Renal cortical epithelial cell (primary cell): ENCODE measurements around the gene DUS1L. TPM values are rescaled to one million over a fixed set of nuclear protein-coding genes. Genes with fewer than 3 reads are reported as not detected.

Experiments used
- DNase-seq: peaks from one replicate; pipeline ENCODE4 v3.0.0-alpha.2; 2011; ENCODE audit warnings: low read depth
- total RNA-seq: library from RNA; depleted of rRNA; stranded (reverse); fragments of >200 nt; gene quantifications from 2 replicates; pipeline ENCODE4 v1.2.3, GENCODE V29; 2014

The DUS1L gene
- total RNA-seq, 1 donor from 2014 or later = 66.3 TPM

DNA sequence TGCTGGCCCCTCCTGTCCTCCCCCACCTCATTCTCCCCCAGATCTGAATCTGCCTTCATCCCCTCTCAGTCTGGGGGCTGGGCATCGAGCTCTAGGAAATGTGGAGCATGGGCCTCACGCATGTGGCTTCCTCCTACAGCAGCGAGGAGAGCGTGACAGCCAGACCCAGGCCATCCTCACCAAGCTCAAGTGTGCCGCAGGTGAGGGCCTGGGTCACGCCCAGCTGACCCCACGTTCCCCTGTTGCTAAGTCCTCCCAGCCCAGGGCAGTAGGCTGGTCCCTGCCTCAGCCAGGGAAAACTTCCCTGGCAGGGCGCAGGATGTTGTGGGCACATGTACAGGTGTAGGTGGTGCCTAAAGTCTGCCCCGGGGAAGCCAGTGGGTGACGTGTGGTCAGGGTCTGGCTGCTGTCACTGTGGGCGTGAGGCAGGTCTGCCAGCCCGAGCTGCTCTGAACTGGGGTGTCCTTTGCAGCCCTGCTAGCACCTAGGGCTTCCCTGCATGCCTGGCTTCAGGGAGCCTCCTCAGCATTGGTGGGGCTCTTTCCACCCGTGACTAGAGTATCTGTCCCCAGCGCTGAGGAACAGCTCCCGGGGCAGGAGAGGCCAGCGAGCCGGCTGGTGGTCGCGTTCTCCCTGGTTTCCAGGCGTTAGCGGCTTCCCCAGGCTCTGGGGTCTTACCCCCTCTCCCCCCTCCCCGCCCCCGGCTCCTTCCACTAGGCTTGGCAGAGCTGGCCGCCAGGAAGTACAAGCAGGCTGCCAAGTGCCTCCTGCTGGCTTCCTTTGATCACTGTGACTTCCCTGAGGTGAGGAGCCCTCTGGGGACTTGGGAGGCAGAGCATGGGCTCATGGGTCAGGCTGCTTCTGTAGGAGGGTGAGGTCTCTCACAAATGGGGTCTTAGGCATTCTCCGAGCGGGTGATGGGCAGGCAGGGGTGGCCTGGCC is 10.3 kb downstream of the DUS1L start:
- DNase-seq = no peak

DNA sequence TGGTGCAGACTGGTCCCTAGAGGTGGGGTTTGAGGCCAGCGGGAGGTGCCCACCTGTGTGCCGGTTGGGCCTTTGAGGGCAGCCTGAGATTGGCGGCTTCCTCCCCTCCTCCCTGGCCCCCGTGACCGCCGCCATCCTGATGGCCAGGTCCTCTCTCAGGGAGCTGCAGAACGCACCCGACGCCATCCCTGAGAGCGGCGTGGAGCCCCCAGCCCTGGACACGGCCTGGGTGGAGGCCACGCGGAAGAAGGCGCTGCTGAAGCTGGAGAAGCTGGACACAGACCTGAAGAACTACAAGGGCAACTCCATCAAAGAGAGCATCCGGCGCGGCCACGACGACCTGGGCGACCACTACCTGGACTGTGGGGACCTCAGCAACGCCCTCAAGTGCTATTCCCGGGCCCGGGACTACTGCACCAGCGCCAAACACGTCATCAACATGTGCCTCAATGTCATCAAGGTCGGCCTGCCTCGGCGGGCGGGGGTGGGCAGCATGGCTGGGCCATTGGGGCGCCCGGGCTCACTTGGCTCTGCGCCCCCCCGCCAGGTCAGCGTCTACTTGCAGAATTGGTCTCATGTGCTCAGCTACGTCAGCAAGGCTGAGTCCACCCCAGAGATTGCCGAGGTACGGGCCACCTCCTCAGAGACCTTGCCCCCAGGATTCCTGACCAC is 11.1 kb downstream of the DUS1L start:
- DNase-seq = no peak

DNA sequence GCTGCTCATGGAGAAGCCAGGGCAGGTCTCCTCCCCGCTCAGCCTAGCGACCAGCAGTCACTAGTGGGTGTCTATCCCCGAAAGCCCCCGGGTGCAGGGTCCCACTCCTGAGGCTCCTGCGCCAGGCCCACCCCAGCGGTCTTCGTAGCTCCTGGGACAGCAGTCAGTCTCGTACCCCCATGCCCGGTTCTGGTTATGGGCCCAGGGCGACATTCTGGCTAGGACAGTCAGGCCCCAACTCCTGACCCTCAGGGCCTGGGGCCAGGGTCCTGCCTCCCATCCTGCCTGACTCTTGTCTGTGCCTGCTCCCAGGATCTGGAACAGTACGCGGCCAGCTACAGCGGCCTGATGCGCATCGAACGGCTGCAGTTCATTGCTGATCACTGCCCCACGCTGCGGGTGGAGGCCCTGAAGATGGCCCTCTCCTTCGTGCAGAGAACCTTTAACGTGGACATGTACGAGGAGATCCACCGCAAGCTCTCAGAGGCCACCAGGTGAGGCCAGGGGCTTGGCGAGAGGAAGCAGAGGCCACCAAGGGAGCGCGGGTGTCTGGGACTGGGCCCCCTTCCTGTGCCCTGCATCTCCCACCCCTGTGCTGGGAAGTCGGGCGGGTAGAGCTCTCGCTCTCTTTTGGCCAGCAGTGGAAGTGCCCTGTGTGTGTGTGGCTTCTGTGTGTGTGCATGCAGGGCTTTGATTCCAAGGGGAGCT is 11.9 kb downstream of the DUS1L start:
- DNase-seq = no peak

DNA sequence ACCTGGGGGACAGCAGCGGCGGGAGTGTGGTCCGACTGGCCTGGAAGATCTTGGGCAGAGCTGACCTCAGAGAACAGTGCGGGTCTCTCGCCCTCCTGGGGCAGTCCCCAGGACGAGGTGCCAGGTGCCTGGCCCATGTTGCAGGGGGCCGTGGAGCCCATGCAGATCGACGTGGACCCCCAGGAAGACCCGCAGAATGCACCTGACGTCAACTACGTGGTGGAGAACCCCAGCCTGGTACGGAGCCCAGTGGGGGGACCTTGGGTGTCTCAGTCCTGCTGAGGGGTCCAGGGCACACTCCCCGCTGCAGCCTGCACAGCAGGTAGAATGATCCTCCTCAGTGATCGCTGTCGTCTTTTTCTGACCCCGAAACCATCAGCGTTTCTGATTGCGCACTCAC is 12.5 kb downstream of the DUS1L start:
- DNase-seq = no peak

DNA sequence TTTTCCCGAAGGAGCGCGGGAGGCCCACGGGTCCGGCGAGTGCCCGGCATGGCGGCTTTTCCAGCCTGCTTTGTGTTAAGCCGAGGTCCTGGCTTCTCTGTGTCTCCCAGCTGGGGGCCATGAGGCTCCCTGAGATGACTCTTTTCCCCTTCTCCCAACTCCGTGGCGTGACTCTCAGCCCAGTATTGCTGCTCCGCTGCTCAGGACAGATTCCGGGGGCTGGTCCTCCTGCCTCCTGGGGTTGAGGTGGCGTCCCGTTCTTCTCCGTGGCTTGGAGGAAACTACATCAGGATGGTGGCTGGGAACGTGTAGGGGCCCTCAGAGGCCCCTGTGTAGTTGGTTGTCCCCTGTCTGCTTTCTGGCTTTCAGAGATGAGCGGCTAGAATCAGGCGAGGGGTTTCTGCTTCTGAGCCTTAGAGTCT is 13.0 kb downstream of the DUS1L start:
- no peak for DNase-seq

DNA sequence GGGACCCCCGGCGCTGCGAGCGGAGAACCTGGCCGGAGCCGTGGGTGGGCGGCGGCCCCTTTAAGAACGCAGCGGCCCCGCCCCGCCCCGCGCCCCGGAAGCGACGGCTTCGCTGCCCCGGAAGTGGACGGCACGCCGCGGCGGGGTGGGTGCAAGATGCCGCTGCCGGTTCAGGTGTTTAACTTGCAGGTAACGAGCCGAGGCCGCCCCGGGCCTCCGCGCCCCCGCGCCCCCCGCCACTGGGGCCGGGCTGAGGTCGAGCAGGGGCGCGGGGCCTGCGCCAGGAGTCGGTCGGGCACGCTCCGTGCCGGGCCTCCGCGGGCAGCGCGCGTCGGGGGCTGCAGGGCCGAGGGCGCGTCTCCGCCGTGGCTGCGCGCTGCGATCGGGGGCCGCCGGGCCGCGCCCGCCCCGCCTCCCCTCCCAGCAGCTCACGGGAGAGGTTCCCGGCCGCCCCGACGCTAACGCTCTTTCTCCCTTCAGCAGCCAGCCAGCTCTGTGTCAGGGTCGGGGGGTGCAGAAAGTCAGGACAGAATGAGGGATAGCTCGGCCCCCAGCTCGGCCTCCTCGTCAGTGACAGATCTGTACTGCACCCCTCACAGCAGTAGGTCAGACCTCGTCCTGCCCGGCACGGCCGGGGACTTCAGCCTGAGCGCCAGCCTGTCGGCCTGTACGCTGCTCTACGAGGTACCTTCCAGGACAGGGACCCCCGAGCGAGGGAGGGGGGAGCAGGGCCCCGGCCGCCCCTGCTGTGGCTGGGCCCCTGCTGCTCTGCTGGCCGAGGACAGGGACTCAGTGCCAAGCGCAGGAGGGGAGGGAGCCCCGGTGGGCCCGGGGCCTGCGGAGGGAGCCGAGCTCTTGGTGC is 13.6 kb downstream of the DUS1L start, which contains the start of the genes GPS1 and RFNG:
Gene GPS1, plus strand, starts transcription at position 123 of the 862 bp plus-strand sequence. Its CDS starts 34 bp downstream, at position 157.
Gene RFNG, minus strand, starts transcription at position 36 of the 862 bp plus-strand sequence. CDS start 45 bp downstream, outside the sequence.
- peak; percentile 13 for DNase-seq

DNA sequence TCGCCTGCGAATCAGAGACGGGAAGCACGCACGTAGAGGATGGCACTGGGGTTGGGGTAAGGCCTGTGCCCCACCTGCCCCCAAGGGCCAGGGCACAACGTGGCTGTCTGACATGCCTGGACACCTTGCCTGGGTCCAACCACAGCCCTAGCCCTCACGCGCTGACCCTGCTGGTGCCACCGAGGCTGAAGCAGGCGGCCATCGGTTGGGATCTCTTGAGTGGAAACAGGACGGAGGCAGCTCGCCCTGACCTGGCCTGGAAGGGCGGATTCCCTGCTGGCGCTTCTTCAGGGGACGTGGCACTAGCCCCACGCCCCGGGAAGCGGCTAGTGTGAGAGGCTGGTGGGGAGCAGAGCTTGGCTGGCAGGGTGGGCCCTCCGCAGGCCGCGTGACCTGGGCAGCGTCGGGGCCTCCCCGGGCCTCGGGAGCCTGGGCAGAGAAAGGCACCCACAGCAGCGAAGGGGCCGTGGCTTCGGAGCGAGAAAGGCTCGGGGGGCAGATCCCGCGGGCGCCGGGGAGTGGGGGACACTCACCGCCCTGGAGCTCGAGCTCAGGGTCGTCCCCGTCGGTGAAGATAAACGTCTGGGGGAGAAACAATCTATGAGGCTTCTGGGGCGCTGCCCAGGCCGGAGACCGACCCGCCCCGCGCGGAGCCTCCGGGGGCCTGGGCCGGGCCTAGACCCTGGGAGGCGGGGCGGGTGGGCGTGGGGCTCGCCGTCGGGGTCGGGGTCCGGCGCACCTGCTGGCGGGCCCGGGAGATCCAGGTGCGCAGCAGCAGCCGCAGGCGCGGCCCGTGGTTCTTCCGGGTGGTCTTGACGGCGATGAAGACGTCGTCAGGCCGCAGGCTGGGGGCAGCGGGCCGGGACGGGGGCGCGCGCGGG is 14.6 kb downstream of the DUS1L start:
- no peak for DNase-seq

DNA sequence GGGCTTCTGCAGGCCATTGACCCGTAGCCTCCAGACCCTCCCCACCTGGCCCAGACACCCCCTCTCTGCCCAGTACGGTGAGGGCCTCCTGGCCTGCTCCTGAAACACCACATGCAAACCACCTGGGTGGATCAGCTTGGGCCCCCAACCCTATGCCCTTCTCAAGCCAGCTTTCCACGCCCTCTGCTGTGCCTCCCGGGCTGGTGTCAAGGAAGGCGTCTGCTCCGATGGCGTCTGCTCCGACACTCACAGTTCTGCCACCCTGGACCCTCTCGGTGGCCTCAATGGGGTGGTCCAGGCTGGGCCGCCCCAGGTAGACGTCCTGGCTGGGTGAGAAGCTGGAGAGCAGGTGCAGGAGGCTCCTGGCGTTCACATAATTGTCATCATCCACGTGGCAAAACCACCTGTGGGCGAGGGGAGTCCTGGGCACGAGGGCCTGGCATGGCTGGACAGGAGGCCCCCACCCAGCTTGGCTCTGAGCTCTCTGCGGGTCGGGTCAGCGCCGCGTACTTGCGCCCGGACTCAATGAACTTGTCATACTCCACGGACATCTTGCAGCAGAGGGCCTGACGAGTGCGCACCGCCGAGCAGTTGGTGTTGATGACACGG is 15.3 kb downstream of the DUS1L start:
- DNase-seq = no peak

DNA sequence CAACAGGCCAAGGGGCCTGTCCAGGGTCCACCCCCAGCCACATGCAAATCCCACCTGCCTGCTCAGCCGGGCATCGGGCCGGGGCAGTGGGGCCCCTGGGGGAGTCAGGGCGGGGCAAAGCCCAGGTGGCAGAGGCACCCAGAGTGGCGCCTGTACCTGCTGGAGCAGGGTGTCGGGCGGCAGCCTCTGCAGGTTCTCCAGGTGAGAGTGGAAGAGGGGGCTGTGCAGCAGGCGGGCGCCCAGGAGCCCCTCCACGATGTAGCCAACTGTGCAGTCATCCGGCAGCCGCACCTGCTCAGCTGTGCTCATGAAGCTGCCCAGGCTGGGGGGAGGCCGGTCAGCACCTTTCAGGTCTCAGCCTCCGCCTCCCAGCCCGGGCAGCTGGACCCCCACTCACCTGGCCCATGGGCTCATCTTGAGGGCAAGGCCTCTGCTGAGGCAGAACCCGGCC is 16.1 kb downstream of the DUS1L start:
- DNase-seq = no peak

DNA sequence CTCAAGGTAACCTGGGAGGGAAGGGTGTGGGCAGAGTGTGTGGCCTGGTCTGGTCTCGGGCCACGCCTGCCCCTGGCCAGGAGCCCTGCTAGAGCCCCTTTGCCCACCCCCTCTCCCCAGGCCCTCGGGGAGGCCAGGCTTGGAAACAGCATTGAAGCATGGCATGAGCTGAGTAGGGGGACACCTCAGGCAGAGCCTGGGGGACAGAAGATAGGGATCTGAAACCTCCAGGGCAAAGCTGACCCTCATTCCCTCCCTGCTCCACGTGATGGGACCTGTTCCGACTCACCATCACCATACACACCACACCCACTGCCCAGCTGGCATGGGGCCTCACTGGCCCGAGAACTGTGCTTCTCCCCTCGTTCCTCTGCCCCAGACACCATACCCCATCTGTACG is 16.5 kb downstream of the DUS1L start:
- no peak for DNase-seq

DNA sequence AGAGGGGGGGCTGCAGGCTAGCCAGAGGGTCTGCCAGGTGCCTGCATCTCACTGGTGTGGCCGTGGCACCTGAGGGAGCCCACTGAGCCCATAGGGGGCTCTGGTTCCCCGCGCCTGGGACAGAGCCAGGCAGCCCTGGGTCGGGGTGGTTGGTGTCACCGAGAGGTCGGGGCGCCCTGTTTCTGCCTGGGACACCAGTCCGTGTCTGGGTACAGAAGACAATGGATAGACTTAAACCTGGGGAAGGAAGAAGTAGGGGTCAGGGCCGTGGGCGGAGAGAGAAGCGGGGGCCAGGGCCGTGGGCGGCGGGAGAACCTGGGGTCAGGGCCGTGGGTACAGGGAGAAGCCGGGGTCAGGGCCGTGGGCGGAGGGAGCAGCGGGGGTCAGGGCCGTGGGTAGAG is 17.0 kb downstream of the DUS1L start:
- DNase-seq = no peak

DNA sequence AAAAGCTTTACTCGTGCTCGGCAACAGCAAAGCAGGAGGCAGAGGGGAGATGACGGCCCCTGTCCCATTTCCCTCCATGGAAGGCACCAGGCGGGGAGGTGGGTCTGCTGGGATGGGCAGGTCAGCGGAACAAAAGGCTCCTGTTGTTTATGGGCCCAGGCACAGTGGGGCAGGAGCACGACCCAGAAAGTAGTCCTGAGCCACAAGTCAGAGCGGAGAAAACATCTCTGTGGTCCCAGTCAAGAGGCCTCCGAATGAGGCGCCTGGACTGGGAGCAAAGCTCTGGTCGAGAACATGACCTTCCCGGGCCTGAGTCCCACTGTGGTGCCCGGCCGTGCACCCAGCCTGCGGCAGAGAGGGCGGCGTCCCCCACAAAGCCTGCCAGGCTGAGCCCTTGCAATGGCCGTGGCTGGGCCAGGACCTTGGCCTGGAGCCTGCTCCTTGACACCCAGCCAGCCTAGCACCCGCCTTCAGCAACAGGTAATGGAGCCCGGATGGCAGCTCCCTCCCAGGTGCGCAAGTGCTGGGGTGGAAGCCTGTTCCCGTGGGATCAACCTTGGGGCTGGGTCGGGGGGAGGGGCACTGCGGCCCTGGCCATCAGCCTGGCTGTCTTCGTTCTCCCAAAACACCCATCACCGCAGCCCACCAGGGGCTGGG is 17.6 kb downstream of the DUS1L start:
- no peak for DNase-seq

DNA sequence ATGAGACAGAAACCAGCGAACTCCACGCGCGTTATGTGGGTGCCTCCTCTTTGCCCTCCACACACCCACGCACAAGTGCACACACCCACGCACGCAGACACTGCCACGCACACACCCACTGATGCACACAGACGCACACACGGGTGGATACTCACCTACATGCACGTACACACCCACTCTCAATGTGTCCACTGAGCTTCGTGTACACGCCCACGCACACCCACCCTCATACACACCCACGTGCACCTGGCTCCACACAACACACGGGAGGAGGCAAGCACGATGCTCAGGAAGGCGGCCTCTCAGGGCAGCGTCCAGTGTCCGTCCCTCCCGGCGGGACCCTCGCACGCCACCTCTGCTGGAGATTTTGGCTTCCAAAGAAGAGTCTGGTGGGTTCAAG is 18.2 kb downstream of the DUS1L start:
- DNase-seq = no peak

DNA sequence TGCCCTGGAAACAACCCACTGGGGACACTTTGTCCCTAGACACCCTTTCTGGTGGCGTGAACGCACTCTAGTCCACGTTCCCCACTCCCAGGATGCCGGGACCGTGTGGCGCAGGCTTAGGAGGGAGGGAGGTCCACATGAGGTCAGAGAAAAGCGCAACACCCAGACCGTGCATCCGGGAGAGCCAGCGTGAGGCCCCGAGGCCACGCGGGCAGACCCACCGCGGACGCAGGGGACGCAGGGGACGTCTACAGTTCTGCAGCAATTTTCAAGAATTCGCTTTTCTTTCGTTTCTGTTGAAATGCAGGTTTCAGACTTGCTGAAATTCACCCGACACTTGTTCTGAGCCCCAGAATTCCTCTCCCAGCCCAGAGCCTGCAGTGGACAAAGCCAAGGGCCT is 18.7 kb downstream of the DUS1L start:
- no peak for DNase-seq

DNA sequence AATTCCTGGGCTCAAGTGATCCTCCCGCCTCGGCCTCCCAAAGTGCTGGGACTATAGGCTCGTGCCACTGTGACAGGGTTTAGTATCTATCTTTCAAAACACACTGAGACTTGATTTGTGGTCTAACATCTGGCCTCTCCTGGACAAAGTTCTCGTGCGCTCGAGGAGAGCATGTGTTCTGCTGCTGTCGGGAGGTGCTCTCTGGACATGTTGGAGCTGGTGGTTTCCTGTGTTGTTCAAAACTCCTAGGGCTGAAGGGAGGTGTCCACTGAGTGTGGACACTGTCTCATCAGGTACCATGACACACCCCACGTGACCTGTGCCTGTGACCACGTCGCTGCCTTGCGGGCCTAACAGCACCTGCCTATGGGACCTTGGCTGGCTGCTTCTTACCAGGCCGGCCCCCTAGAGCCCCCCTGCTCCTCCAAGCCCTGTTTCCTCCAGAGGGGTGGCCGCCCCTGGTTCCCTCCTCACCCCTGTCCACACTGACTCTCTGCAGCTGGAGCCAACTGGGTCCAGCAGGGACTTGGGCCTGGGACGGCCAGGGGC is 19.6 kb downstream of the DUS1L start:
- DNase-seq = no peak

DNA sequence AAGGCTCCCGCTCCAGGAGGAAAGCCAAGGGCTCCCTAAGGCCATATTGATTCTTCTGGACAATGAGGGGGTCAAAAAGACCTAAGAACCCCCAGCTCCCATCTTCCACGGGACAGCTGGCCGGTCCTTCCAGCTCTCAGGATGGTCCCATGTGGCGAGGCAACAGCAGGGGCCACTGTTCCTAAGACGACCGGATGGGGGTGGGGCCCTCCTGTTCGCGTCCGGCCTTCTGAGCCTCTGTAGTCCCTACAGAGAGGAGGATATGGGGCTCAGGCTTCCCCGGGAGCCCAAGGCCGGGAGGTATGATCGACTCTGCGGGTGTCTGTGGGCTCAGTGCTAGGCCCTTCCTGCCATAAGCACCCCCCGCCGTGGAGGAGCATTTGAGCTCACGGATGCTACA is 22.1 kb downstream of the DUS1L start:
- no peak for DNase-seq

DNA sequence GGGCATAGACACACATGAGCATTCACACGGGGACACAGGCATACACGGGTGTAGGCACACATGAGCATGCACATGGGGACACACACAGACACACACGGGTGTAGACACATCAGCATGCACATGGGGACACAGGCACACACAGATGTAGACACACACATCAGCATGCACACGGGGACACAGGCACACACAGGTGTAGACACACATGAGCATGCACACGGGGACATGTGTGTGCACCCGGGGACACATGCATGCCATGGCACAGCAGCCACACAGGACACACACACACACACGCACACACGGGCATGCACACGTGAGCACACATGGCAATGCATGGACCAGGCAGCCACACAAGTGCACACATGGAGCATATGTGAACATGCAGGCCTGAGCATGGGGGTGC is 23.0 kb downstream of the DUS1L start:
- DNase-seq = no peak

DNA sequence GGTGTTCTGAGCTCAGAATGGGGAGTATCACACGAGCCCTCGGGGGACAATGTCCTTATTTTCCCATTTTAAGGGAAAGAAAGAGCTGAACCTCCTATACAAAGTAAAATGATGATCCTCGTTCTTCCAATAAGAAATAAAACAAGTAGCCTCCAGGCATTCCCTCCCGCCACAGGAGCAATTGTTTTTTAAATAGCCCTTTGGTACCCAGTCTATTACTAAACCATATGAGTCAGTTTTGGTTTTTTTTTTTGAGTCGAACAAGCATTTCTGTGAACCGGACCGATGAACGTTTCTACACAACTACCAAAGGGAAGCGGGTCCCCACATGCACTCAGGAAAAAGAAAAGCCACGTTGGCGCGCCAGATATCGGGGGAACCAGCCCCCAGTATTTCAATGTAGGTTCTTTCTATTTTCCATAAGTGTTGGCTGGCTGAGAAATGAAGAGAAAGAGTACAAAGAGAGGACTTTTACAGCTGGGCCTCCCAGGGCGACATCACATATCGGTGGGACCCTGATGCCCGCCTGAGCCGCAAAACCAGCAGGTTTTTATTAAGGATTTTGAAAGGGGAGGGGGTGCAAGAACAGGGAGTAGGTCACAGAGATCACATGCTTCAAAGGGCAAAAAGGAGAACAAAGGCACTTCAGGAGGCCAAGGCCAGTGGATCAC is 24.3 kb downstream of the DUS1L start:
- DNase-seq = peak; percentile 37
